PC-9 (cell line): ENCODE results near the gene JADE2.

ENCODE experiments used
- CTCF ChIP-seq: fragments of 200-600 bp; sonication (generic); conservative IDR thresholded peaks from 2 replicates; pipeline ENCODE4 v1.6.1; 2017; ENCODE audit warnings: mixed run types, antibody characterized with exemption, mild to moderate bottlenecking, moderate library complexity
- EZH2 ChIP-seq: fragments of 200-600 bp; sonication (generic); IDR thresholded peaks from 2 replicates; pipeline ENCODE4 v1.8.0; 2017; ENCODE audit warnings: antibody characterized with exemption, low read depth

- TF ChIP-seq EZH2 (no peak), CTCF (no peak)
These were observed 19.1 kb upstream of the JADE2 start for GRCh38 chr5:134506054-134507039.
